ENCODE data around the gene YJU2. TPM values are rescaled to one million over a fixed set of nuclear protein-coding genes. Genes with fewer than 3 reads are reported as not detected.

The YJU2 gene
- total and polyA plus RNA-seq, 2 of the 8 experiments (the other 6 are each of a cell fraction or from before 2014, with no cell fraction given), result 26.8 to 27.7 TPM

GRCh38 chr19:4199699-4200293, 47.1 kb upstream of the YJU2 start (continued):
- TF ChIP-seq PHF8 (conservative IDR thresholded peaks at IDR 0.05; ENCODE audit: low read depth, low read length), result no peak
- TF ChIP-seq RAD21 (IDR thresholded peaks at IDR 0.05 in 1 of 2, conservative IDR thresholded peaks at IDR 0.05 in 1 of 2; ENCODE audit: low read depth in 2 of 2, low read length in 2 of 2), result peak in 1 of 2 experiments; percentile 27; a peak in 1 of 4 replicates
- TF ChIP-seq RNF2 (IDR thresholded peaks at IDR 0.05; ENCODE audit: borderline replicate concordance, low read depth, low read length, missing control alignments, poor library complexity, severe bottlenecking), result no peak
- TF ChIP-seq RXRA (IDR thresholded peaks at IDR 0.05; ENCODE audit: insufficient read depth, low read depth, low read length), result no peak
- no peak for TF ChIP-seq ATF3 (IDR thresholded peaks at IDR 0.05; ENCODE audit: insufficient read depth, low read depth, low read length)
- TF ChIP-seq YY1 (IDR thresholded peaks at IDR 0.05; ENCODE audit: low read depth, low read length), result 0 out of 2 replicates have a peak, but pooled peaks have one; percentile 20
- TF ChIP-seq TAF7 (optimal IDR thresholded peaks at IDR 0.05; ENCODE audit: borderline replicate concordance, low read depth, low read length), result no peak
